Adrenal gland (tissue), 5 donors: ENCODE measurements around the gene TDRD12.

Experiments used
- CTCF ChIP-seq, 6 experiments: fragments of 450-650 bp in 4 of 6; fragments of 200-600 bp in 2 of 6; sonication (generic) in 1 of 6; IDR thresholded peaks; 1 replicate in 5 of 6; 2 replicates in 1 of 6; pipeline versions ENCODE4 v1.5.1 to v1.8.0; 2016 to 2021; ENCODE audit warnings: antibody characterized with exemption in 6 of 6, mild to moderate bottlenecking in 2 of 6, moderate library complexity in 1 of 6
- POLR2A ChIP-seq, 2 donors: fragments of 450-650 bp; IDR thresholded peaks; one replicate each; pipeline ENCODE4 v1.6.1; 2017; ENCODE audit warnings: antibody characterized with exemption in 2 of 2, mild to moderate bottlenecking in 2 of 2, moderate library complexity in 1 of 2
- donor health status: DM: no; HTN: no; CAD: no.

- no peak for TF ChIP-seq CTCF (IDR thresholded peaks at IDR 0.05)
- TF ChIP-seq POLR2A (IDR thresholded peaks at IDR 0.05) = no peak
Observed at GRCh38 chr19:32676186-32676894, 43.2 kb upstream of the TDRD12 start.
